Uterus (tissue), 2 donors: Measurements from ENCODE around the gene GOLPH3L.

ENCODE experiments used
- CTCF ChIP-seq, 4 experiments: fragments of 200-600 bp in 2 of 4; fragments of 450-650 bp in 2 of 4; sonication (generic) in 2 of 4; IDR thresholded peaks; one replicate each; pipeline ENCODE4 v1.5.1; 2016 to 2019; ENCODE audit warnings: antibody characterized with exemption in 4 of 4, mild to moderate bottlenecking in 2 of 4, moderate library complexity in 1 of 4
- POLR2A ChIP-seq, 2 donors: fragments of 450-650 bp; IDR thresholded peaks; one replicate each; pipeline ENCODE4 v1.6.1; 2016; ENCODE audit warnings: antibody characterized with exemption in 2 of 2, mild to moderate bottlenecking in 1 of 2, moderate library complexity in 1 of 2

GRCh38 chr1:150663321-150663720, 33.6 kb downstream of the GOLPH3L start:
- TF ChIP-seq CTCF (IDR thresholded peaks at IDR 0.05) (no peak), POLR2A (IDR thresholded peaks at IDR 0.05) (no peak)
